HepG2 (cell line): ENCODE measurements around the gene SPAG5. TPM values are rescaled to one million over a fixed set of nuclear protein-coding genes. Genes with fewer than 3 reads are reported as not detected.

ENCODE experiments used
- AKNA ChIP-seq: sonication (generic); formaldehyde crosslinking; IDR thresholded peaks from 2 replicates; pipeline ENCODE4 v1.4.0; 2020; ENCODE audit warnings: missing genetic modification reagents, borderline replicate concordance
- ATM ChIP-seq: fragments of 450-650 bp; IDR thresholded peaks from 2 replicates; pipeline ENCODE4 v1.7.1; 2017; ENCODE audit warnings: mild to moderate bottlenecking, borderline replicate concordance
- ELF4 ChIP-seq: sonication (generic); formaldehyde crosslinking; IDR thresholded peaks from 2 replicates; pipeline ENCODE4 v1.5.0; 2020; ENCODE audit warnings: missing genetic modification reagents, mild to moderate bottlenecking, moderate library complexity, borderline replicate concordance
- GLI4 ChIP-seq: sonication (generic); formaldehyde crosslinking; IDR thresholded peaks from 2 replicates; pipeline ENCODE4 v1.5.1; 2020; ENCODE audit warnings: missing genetic modification reagents, mild to moderate bottlenecking, moderate library complexity, borderline replicate concordance
- HCFC1 ChIP-seq: fragments of 150-350 bp; IDR thresholded peaks from 2 replicates; pipeline ENCODE4 v1.6.1; 2014; ENCODE audit warnings: low read depth, low read length
- MAX ChIP-seq: IDR thresholded peaks from 2 replicates; pipeline ENCODE4 v1.6.1; 2012; ENCODE audit warnings: inconsistent platforms
- SIX4 ChIP-seq: sonication (generic); formaldehyde crosslinking; IDR thresholded peaks from 2 replicates; pipeline ENCODE4 v1.4.0; 2020; ENCODE audit warnings: missing genetic modification reagents
- ZFP1 ChIP-seq: IDR thresholded peaks from 2 replicates; pipeline ENCODE4 v1.6.1; 2016
- ZMAT3 ChIP-seq: sonication (generic); formaldehyde crosslinking; conservative IDR thresholded peaks from 2 replicates; pipeline ENCODE4 v1.7.0; 2021; ENCODE audit warnings: missing genetic modification reagents
- ZNF407 ChIP-seq: sonication (generic); formaldehyde crosslinking; IDR thresholded peaks from one replicate; pipeline ENCODE4 v1.5.1; 2020; ENCODE audit warnings: mild to moderate bottlenecking, missing genetic modification reagents; ENCODE audit errors: not compliant biosample characterization
- ZNF605 ChIP-seq: sonication (generic); formaldehyde crosslinking; IDR thresholded peaks from 2 replicates; pipeline ENCODE4 v1.8.0; 2022; ENCODE audit warnings: mild to moderate bottlenecking, missing genetic modification reagents
- polyA plus RNA-seq, 8 experiments: library from polyadenylated mRNA; depleted of rRNA in 3 of 8; stranded (reverse) in 7 of 8; unstranded in 1 of 8; fragments of >200 nt; fragmentation: Illumina TruSeq in 4 of 8; extraction: Trizol in 4 of 8; gene quantifications; 2 replicates each; pipeline versions ENCODE4 v1.2.1 to v1.2.3, GENCODE V29; 2011 to 2016; ENCODE audit warnings: low read depth in 4 of 8, missing spikeins in 1 of 8, mixed read lengths in 1 of 8; ENCODE audit not compliant: insufficient read depth in 1 of 8
- total RNA-seq, 5 experiments: library from RNA; depleted of rRNA; stranded (reverse); fragments of >200 nt; fragmentation: Illumina TruSeq; extraction: Trizol; gene quantifications; 2 replicates each; pipeline ENCODE4 v1.2.3, GENCODE V29; 2016; ENCODE audit warnings: low read depth in 1 of 5

The SPAG5 gene
- total and polyA plus RNA-seq, 2 of the 13 experiments (the other 11 are each of a cell fraction or from before 2014, with no cell fraction given) = 41.4 to 98.0 TPM

- TF ChIP-seq AKNA (no peak), GLI4 (CRISPR knock-in tag) (no peak), ZMAT3 (CRISPR knock-in tag) (0 out of 2 replicates have a peak, but pooled peaks have one; percentile 41), HCFC1 (no peak), MAX (peak; percentile 52; the same call in 1 of the 2 replicates), ZNF605 (CRISPR knock-in tag) (0 out of 2 replicates have a peak, but pooled peaks have one; percentile 27), ZNF407 (CRISPR knock-in tag) (no peak), ZFP1 (CRISPR knock-in tag) (no peak), ATM (no peak), SIX4 (CRISPR knock-in tag) (no peak), ELF4 (no peak)
These were observed 46.4 kb downstream of the SPAG5 start, which contains the start of gene UNC119 (continued) for GRCh38 chr17:28552176-28552999.
